ENCODE data around the gene ZGPAT.

The ZGPAT gene

DNA sequence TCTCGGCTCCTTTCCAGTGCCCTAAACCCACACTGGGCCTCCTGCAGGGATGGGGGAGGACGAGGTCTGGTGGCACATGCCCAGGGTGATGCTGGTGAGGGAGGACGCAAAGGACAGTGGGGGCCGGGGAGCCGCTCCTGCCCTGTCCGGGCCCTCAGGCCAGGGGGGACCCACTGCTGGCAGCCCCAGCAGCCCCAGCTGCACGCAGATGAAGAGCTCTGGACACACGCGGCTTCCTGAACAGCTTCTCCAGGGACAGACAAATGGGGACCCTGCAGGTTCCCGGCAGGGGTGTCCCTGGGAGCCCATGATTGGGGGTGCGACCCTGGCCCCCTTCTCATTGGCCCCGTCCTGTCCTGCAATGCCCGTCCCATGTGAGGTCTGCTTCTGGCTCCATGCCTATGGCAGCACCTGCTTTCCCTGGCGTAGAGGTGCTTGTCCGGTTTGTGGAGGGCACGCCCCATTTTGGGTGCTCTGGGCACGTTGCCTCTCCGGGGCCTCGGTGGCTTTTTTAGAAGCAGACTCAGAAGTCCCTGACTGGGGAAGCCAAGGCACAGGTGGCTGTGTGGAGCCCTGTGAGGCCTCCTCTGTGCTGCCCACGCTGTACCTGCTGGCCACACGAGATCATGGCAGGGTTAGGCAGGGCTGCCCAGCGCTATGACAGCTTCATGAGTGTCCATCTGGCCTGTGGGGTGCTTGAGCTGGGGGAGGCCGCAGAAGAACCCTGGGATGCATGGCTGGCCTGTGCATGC lies 26.8 kb upstream of the ZGPAT start:
- Histone ChIP-seq H3K36me3 (peaks cover 14% of the 10 kb centered on the region), H3K27me3 (no peaks in the 10 kb centered on the region), H3K27ac (no peak overlapping the region), H3K9me3 (no peaks in the 10 kb centered on the region), H3K4me3 (ENCODE audit: low read depth in 1 of 2, low read length in 1 of 2) (no peak overlapping the region), H3K4me1 (ENCODE audit: control insufficient read depth in 1 of 2, insufficient read depth in 1 of 2, low read depth in 1 of 2, low read length in 1 of 2) (no peaks in the 10 kb centered on the region)
- TF ChIP-seq, protein P1, sequence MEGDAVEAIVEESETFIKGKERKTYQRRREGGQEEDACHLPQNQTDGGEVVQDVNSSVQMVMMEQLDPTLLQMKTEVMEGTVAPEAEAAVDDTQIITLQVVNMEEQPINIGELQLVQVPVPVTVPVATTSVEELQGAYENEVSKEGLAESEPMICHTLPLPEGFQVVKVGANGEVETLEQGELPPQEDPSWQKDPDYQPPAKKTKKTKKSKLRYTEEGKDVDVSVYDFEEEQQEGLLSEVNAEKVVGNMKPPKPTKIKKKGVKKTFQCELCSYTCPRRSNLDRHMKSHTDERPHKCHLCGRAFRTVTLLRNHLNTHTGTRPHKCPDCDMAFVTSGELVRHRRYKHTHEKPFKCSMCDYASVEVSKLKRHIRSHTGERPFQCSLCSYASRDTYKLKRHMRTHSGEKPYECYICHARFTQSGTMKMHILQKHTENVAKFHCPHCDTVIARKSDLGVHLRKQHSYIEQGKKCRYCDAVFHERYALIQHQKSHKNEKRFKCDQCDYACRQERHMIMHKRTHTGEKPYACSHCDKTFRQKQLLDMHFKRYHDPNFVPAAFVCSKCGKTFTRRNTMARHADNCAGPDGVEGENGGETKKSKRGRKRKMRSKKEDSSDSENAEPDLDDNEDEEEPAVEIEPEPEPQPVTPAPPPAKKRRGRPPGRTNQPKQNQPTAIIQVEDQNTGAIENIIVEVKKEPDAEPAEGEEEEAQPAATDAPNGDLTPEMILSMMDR (IDR thresholded peaks at IDR 0.05) = no peak

DNA sequence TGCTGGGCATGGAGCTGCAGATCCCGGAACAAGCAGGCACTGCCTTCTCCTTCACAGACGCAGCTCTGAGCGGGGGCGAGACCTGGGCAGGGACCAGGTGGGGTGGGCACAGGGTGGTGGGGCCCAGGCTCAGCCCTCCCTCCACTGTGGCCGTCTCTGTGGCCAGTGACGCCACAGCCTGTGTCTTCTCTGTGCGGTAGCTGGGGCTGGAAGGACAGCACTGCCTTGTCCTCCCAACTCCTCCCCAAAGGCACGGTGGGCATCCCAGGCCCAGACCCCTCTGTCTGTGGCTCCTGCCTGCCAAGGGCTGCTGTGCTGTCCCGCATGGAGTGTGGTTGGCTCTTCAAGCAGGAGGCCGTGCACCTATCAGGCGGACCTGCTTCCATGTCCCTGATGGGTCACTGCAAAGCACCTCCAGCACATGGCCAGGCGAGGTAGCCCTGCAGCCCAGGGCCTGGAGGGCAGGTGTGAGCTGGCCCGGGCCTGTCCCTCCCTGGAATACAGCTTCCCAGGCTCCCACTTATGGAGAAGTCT lies 26.2 kb upstream of the ZGPAT start:
- TF ChIP-seq, protein P1 (IDR thresholded peaks at IDR 0.05) = no peak
- peaks cover 3 to 4% of the 10 kb centered on the region in 2 experiments for H3K4me1 ChIP-seq (ENCODE audit: control insufficient read depth in 1 of 2, insufficient read depth in 1 of 2, low read depth in 1 of 2, low read length in 1 of 2)
- no peak overlapping the region for H3K27ac ChIP-seq
- H3K27me3 ChIP-seq = no peaks in the 10 kb centered on the region
- H3K36me3 ChIP-seq = peaks cover 13% of the 10 kb centered on the region
- H3K9me3 ChIP-seq = no peaks in the 10 kb centered on the region
- no peak overlapping the region for H3K4me3 ChIP-seq (ENCODE audit: low read depth in 1 of 2, low read length in 1 of 2)

DNA sequence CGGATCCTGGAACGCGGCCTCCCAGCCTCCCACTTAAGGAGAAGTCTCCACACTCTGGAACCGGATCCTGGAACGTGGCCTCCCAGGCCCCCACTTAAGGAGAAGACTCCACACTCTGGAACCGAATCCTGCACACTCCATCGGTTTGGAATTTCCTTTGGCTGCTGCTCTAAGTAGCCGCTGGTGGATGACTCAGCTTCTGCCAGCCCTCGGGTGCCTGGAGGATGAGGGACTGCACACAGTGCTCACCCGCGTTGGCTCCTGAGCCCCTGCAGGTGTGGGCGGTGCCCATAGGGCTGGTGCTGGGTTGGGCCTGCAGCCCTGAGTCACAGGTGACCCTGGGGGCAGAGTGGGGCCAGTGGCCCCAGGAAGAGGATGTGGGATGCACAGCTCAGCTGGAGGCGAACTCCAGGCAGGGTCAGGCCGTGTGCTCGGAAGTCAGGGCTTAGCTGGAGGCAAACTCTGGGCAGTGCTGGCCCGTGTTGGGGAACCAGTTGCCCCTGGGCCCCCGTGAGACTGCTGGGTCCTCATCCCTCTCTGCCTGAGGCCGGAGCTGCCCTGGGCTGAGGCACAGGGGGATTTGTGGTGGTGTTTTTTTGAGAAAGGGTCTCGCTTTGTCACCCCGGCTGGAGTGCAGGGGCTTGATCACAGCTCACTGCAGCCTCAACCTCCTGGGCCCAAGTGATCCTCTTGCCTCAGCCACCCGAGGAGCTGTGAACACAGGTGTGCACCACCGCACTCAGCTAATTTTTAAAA lies 25.3 kb upstream of the ZGPAT start:
- H3K36me3 ChIP-seq = peaks cover 13% of the 10 kb centered on the region
- H3K27ac ChIP-seq = no peak overlapping the region
- TF ChIP-seq, protein P1 (IDR thresholded peaks at IDR 0.05) = no peak
- no peak overlapping the region for H3K4me3 ChIP-seq (ENCODE audit: low read depth in 1 of 2, low read length in 1 of 2)
- no peaks in the 10 kb centered on the region for H3K9me3 ChIP-seq
- no peaks in the 10 kb centered on the region for H3K27me3 ChIP-seq
- H3K4me1 ChIP-seq (ENCODE audit: control insufficient read depth in 1 of 2, insufficient read depth in 1 of 2, low read depth in 1 of 2, low read length in 1 of 2) = peaks cover 11 to 12% of the 10 kb centered on the region in 2 experiments

DNA sequence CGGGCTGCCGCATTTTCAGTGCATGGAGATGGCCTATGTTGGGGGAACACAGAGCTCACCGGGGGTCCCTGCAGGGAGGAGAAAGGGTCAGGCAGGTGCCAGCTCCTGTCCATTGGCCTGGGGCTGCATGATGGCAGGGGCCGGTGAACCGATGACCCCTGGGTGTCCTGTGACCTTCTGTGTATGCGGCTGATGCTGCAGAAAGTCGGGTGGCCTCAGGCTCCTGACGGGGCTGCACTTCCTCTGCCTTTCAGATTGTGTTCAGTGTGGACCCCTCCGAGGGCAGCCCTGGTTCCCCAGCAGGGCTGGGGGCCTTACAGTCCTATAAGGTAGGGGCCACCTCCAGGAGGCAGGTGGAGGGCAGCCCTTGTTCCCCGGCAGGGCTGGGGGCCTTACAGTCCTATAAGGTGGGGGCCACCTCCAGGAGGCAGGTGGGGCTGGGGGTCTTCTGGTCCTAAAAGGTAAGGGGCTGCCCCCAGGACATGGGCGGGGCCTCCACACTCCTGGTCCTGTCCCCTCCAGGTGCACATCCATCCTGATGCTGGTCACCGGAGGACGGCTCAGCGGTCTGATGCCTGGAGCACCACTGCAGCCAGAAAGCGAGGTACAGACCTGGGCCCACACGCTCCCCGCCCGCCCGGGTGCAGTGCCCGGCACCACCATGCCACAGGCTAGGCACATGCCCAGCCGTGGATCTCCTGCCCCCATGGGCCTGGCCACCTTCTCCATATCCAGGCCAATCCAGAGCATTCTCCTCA lies 22.4 kb upstream of the ZGPAT start:
- no peaks in the 10 kb centered on the region for H3K27me3 ChIP-seq
- TF ChIP-seq, protein P1 (IDR thresholded peaks at IDR 0.05) = no peak
- no peaks in the 10 kb centered on the region for H3K9me3 ChIP-seq
- H3K36me3 ChIP-seq = no peaks in the 10 kb centered on the region
- no peak overlapping the region for H3K27ac ChIP-seq
- H3K4me1 ChIP-seq (ENCODE audit: control insufficient read depth in 1 of 2, insufficient read depth in 1 of 2, low read depth in 1 of 2, low read length in 1 of 2) = peaks cover 11 to 12% of the 10 kb centered on the region in 2 experiments
- no peak overlapping the region for H3K4me3 ChIP-seq (ENCODE audit: low read depth in 1 of 2, low read length in 1 of 2)

DNA sequence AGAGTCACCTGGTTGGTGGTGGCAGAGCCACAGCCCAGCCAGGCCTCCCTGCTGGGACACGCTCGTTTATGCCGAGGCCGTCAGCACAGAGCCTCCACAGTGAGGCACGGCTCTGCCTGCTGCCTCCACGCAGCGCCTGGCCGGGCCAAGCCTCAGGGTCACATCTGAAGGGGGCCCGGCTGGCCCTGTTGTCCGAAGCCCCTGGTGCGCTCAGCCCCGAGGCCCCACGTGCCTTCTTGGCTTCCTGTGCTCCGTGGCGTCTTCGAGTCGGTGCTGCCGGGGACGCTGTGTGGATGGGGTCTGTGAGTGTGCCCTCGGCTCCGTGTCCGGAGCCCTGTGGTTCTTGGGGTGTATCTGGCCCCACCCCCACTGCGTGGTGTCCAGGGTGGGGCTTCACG lies 21.7 kb upstream of the ZGPAT start:
- Histone ChIP-seq H3K4me1 (ENCODE audit: control insufficient read depth in 1 of 2, insufficient read depth in 1 of 2, low read depth in 1 of 2, low read length in 1 of 2) (peaks cover 11 to 12% of the 10 kb centered on the region in 2 experiments), H3K36me3 (no peaks in the 10 kb centered on the region), H3K9me3 (no peaks in the 10 kb centered on the region), H3K4me3 (ENCODE audit: low read depth in 1 of 2, low read length in 1 of 2) (no peak overlapping the region), H3K27ac (no peak overlapping the region), H3K27me3 (no peaks in the 10 kb centered on the region)
- TF ChIP-seq, protein P1 (IDR thresholded peaks at IDR 0.05) = no peak
